ENCODE measurements around the gene CD164L2.

The CD164L2 gene

GRCh38 chr1:27381969-27382762 is 967 bp downstream of the CD164L2 start:
- no peak for DNase-seq

- DNase-seq: no peak
Observed at GRCh38 chr1:27380766-27381733, 2.1 kb downstream of the CD164L2 start.

GRCh38 chr1:27380224-27380623 is 2.9 kb downstream of the CD164L2 start:
- DNase-seq: no peak

GRCh38 chr1:27379564-27380122 is 3.5 kb downstream of the CD164L2 start:
- peak; percentile 29 for DNase-seq

DNA sequence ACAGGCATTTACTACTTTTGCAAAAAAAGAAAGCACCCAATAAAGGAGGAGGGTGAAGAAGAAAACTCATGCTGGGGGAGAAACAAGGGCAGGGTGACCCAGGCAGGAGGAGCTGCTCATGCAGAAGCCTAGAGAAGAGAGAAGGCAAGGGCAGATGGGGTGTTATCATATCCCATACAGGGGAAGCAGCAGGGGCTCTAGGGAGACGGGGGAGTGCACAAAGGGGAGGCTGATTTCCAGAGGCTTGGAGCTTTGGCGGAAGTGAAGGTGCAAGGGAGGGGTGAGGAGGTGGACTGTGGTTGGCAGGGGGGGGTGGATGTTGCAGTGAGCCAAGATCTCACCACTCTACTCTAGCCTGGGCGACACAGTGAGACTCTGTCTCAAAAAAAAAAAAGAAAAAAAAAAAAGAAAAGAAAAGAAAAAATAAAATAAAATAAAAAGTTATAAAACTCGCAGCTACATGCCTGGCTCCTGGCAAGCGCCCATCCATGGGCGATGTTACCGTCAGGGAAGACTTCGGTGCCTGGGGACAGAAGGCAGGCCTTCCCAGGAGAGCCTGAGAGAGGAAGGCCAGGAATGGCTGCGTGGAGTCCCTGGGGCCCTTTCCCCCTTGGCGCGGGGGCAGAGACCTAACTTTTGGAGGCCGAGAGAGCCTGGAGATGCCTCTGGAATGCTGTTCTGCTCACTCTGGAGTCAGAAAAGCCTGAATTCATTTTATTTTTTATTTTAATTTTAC is 5.2 kb downstream of the CD164L2 start:
- peak; percentile 29 for DNase-seq

DNA sequence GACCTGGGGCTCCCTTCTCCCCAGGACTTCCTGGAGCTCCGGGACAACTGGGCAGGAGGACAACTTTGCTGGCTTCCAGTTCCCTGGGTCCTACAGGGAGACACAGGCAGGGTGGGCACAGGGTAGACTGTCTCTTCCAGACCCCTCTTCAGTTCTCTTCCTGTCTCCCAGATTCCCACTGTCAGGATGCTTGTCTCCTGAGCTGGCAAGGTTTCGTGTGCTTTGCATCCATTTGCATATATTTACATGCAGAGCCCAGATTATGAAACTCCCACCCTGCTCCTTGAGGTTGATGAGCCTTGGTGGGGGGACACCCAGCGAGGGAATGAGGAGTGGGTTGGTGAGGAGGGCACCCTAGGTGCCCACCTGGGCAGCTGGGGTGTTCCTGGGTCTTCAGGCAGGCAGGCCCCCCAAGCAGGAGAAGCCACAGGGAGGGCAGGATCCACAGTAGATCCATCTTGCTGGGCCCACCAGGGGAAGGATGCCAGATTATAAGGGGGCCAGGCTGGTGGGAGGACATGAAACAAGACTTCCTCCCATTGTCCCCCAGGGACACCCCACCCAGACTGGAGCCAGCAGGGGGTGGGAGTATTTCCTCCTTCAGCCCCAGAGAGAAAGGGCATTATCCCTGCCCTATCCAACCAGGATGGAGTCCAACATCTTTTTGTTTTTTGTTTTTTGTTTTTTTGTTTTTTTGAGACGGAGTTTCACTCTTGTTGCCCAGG is 8.6 kb downstream of the CD164L2 start, which contains the start of gene FCN3:
Gene FCN3 (minus strand): TSS at position 463 of the 725 bp plus-strand sequence. CDS start 6 bp downstream, at position 457.
- DNase-seq: no peak

DNA sequence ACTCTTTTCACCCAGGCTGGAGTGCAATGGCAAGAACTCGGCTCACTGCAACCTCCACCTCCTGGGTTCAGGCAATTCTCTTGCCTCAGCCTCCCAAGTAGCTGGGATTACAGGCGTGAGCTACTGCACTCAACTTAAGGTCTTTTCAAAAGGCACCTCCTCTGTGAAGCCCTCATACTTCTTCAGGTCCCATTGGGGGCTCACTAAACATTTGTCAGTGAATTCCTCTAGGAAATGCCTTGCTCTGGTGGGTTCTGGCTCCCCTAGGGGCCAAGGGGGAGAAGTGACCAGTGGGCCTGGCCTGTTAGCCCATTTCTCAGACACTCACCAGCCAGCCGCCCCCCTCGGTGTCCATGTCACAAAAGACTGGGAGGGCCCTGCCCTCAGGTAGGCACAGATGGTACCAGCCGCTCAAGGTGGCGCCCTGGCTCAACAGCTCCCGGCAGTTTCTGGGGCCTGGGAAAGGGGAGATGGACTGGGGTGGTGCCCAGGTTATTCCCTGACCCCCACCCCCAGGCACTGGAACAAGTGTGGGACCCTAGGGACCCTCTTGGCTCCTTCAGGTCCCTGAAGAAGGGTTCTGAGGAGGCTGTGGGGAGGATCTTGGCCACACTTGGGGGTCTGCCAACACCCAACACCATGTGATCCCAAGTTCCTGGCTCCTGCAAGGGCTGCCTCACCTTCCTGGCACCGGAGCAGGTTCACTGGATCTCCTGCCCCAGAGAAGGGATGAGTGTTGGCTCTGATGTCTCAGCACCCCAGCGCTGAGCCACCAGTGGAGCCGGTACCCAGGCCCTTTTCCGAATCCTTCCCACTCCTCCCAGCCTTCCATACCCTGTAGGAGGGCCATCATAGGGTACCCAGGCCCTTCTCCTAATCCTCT is 10.1 kb downstream of the CD164L2 start:
- DNase-seq: no peak

GRCh38 chr1:27372022-27372807 is 10.9 kb downstream of the CD164L2 start:
- no peak for DNase-seq

- DNase-seq: no peak
Observed at GRCh38 chr1:27368869-27369582, 14.1 kb downstream of the CD164L2 start.

DNA sequence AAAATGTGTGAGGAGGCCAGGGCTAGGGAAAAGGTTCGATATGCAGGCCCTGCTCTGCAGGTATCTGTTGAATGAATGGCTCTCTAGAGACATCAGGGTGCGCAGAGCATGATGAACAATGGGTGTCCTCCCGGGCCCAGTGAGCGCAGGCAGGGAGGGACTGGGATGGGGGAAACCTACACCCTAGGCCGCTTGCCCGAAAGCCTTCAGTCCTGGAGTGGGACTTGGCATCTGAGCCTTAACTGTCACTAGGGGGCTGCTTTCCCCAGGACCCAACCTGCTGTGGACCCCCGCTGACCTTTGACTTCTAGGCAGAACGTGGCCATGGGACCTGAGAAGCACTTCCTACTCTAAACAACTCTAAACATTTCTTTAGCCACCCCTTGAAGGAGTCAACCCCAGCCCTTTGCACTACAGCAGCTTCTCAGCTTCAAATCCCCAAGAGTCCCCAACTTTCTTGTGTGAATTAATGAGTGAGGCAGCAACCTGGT is 15.9 kb downstream of the CD164L2 start:
- no peak for DNase-seq

DNA sequence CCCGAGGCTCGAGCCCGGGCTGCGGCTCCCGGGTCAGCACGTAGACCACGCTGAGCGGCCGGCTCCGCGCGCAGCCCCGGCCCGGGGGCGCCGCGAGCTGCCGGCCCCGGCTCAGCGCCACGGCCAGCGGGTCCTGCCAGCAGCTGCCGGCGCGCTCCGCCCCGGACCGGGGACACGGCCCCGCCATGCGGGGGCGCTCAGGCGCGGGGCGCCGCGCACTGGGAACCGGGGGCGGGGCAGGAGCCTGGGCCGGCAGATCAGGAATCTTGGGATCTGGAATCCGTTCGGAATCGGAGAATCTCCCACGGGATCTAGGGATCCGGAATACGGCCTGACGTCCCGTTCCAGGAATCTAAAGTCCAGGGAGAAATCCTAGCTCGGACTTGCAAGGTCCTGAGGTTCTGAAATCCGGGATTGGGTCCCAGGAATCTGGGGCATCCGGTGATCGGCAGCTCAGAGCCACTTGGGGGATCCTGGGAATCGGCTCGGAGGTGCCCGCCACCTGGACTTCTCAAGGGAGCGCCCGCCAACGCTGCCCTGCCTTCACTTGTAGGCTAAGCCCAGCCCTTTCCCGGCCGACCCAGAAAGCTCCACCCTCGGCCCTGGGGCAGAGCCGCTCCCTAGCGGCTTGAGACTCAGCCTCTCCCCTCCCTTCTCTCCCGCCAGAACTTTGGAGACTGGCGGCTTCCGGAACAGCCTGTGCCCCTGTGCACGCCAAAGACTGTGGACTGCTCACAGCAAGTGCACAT is 16.5 kb downstream of the CD164L2 start, which contains the start of gene MAP3K6:
Gene MAP3K6 (minus strand): TSS at position 551 of the 749 bp plus-strand sequence. CDS start 364 bp downstream, at position 187.
- DNase-seq: peak; percentile 73

- DNase-seq: peak; percentile 71
Observed at GRCh38 chr1:27366113-27366410, 17.1 kb downstream of the CD164L2 start.

DNA sequence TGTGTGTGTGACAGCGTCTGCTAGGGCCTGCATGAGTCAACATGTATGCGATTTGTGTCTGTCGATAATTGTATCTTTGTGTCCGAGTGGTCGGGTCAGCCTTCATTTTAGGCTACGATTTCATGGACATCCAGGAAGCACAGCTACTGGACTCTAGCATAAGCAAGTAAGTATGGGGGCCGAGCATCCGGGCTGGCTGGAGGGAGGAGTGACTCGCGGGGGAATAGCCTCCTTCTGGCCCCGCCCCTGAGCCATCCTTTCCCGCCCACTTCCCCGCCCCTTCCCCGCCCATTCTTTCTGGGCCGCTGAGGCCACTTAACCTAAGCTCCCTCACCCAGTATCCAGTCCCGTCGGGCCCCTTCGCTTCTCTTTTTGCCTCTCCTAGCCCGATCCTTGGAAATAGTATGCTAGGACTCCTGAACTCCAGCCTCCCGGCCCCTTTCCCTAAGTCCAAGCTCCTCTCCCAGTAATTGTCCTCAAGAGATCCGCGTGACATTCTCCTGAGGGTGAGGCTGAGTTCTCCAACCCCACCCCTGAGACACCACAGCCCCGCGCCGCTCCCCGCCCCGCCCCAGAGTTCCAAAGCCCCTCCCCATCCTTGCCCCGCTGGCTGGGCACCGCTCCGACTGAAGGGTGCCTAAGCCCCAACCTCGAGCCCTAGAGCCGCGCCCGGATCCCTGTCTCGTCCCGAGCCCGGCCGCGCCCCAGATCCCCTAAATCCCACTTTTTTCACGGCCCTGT is 17.6 kb downstream of the CD164L2 start:
- peak; percentile 84 for DNase-seq

- no peak for DNase-seq
Observed at GRCh38 chr1:27364696-27365371, 18.3 kb downstream of the CD164L2 start.

DNA sequence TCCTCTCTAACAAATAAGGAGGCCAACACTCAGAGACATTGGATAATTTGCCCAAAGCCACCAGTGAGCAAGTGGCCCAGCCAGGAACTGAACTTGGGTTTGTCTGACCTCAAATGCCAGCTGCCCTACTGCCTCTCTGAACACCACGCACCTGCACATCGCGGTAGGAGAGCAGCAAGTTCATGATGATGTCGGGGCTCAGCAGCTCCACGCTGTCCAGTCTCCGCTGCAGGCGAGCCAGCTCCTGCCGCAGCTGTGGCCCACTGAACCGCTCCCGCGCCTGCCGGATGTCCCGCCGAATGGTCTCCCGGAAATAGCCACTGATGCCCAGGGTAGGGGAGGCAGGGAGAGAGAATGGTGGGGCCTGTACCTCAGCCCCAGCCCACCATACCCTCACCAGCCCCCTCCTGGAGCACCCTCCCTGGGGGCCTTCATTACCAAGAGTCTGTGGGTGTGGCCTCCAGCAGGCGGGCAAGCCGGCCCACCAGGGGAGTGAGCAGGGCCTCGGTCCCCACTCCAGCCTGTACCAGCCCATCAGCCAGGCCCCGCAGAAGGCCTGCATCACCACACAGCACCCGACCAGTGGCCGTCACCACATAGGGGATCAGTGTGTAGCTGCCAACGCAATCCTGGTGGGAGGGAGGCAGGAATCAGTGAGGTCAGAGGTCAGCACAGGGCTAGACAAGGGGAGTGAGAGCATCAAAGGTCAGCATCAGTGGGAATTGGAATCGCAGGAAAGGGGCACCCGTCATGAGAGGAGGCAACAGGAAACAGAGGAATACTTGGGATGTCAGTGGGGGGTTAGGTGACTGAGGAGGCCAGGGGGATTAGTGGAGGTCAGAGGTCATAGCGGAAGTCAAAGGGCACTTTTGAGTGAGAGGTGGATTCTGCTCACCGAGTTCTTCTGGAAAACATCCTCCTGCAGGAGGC is 19.1 kb downstream of the CD164L2 start:
- no peak for DNase-seq

- DNase-seq: no peak
Observed at GRCh38 chr1:27361553-27361952, 21.6 kb downstream of the CD164L2 start.

Data from NCI-H69 (cell line).